ENCODE results near the gene ATF3.
"Not testable (repeated sequence)": the region's sequence is repeated elsewhere in the genome, so short reads cannot be mapped to it uniquely, and the experiment has no call there.

ATF3 gene

GRCh38 chr1:212655668-212656440, 47.3 kb downstream of the ATF3 start:
- TF ChIP-seq, protein P1, sequence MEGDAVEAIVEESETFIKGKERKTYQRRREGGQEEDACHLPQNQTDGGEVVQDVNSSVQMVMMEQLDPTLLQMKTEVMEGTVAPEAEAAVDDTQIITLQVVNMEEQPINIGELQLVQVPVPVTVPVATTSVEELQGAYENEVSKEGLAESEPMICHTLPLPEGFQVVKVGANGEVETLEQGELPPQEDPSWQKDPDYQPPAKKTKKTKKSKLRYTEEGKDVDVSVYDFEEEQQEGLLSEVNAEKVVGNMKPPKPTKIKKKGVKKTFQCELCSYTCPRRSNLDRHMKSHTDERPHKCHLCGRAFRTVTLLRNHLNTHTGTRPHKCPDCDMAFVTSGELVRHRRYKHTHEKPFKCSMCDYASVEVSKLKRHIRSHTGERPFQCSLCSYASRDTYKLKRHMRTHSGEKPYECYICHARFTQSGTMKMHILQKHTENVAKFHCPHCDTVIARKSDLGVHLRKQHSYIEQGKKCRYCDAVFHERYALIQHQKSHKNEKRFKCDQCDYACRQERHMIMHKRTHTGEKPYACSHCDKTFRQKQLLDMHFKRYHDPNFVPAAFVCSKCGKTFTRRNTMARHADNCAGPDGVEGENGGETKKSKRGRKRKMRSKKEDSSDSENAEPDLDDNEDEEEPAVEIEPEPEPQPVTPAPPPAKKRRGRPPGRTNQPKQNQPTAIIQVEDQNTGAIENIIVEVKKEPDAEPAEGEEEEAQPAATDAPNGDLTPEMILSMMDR (IDR thresholded peaks at IDR 0.05; ENCODE audit: extremely low read depth, missing control alignments), result no peak
- DNase-seq (ENCODE audit: low spot score), result no peak

DNA sequence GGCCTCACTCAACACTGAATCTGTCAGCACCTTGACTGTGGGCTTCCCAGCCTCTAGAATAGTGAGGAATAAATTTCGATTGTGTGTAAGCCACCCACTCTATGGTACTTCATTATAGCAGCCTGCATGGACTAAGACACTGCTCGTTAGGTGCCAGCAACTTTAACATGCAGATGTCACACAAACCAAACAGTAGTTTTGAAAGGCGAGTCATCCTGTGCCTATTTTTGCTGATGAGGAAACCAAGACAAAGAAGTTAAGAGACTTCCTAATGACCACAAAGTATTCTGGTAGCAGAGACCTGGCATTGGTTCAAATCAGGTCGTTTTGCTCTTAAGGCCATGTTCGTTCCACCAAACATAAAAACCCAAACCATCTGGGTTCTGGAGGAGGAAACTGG, 48.2 kb downstream of the ATF3 start:
- no peak for DNase-seq (ENCODE audit: low spot score)
- TF ChIP-seq, protein P1 (IDR thresholded peaks at IDR 0.05; ENCODE audit: extremely low read depth, missing control alignments), result no peak

DNA sequence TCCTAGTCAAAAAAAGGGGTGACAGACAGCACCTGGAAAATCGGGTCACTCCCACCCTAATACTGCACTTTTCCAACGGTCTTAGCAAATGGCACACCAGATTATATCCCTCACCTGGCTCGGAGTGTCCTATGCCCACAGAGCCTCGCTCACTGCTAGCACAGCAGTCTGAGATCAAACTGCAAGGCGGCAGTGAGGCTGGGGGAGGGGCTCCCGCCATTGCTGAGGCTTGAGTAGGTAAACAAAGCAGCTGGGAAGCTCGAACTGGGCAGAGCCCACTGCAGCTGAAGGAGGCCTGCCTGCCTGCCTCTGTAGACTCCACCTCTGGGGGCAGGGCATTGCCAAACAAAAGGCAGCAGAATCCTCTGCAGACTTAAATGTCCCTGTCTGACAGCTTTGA, 49.7 kb downstream of the ATF3 start:
- not testable (repeated sequence) for DNase-seq (ENCODE audit: low spot score)

DNA sequence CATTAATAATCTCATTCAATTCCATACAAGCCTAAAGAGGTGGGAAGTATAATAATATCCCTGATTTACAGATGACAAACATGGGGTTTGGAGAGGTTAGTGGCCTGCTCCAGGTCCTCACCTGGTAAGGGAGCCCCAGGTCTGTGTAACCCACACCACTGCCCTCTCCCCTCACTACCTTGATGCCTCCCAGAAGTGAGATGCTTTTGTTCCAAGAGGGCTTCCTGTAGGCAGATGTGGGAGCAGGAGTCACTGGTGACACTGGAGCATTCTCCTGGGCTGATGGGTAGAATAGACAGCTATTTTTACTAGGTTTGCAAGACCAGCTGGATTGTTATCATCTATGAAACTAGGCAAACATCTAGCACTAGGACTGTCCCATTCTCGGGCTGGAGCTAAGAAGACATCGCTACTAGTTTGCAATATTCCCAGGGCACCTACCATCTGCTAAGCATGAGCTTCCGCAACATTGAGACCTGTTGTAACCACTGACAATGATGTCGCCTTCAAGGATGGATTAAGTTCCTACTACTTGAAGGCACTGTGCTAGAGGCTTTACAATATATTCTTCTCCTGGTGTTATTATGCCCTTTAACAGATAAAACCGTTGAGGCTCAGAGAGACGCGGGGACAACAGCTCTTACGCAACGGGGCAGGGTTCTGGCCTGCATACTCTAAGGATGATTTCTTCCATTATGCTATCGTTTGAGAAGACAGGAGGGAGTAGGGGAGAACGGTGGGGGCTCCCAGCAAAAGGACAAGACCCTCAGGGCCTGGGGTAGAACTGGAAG, 56.0 kb downstream of the ATF3 start:
- TF ChIP-seq, protein P1 (IDR thresholded peaks at IDR 0.05; ENCODE audit: extremely low read depth, missing control alignments), result peak; percentile 5
- DNase-seq (ENCODE audit: low spot score), result no peak

- DNase-seq (ENCODE audit: low spot score), result peak; percentile 81
- TF ChIP-seq, protein P1 (IDR thresholded peaks at IDR 0.05; ENCODE audit: extremely low read depth, missing control alignments), result peak; percentile 97
These were observed 56.9 kb downstream of the ATF3 start for GRCh38 chr1:212665241-212666115.

DNA sequence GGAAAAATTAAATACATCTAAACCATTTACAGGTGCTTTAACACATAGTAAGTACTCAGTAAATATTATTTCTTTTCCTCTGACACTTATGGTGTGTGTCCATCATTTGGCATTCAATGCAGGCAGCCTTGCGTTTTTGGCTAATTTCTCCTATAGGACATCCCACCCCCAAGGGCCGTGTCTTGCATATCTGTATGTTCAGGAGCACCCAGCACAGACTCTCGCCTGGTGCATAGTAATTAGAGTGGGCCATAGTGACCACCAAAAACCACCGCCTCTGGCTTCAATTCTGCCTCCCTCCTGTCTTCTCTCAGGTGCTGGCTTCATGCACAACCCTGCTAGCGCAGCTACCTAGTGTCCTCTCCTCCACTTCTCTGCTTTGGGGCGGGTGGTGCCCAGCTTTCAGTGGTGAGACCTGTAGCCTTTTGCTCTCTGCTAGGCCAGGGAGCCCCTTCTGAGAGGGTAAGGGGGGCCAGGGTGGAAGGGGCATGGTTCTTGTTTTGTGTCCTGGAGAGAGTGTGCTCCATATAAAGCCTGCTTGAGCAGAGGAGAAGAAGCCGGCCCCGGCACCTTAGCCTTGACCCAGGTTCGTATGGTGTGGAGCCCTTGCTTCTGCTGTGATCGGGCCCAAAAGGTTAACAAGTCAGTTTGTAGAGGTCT, 57.7 kb downstream of the ATF3 start:
- no peak for DNase-seq (ENCODE audit: low spot score)
- TF ChIP-seq, protein P1 (IDR thresholded peaks at IDR 0.05; ENCODE audit: extremely low read depth, missing control alignments), result no peak

Measured in GM20000 (cell line).